ENCODE data around the gene COMMD2. TPM values are rescaled to one million over a fixed set of nuclear protein-coding genes. Genes with fewer than 3 reads are reported as not detected.

Gene COMMD2
- total and polyA plus RNA-seq, 8 donors: 4.4 to 19.2 (median 12.2) TPM

DNA sequence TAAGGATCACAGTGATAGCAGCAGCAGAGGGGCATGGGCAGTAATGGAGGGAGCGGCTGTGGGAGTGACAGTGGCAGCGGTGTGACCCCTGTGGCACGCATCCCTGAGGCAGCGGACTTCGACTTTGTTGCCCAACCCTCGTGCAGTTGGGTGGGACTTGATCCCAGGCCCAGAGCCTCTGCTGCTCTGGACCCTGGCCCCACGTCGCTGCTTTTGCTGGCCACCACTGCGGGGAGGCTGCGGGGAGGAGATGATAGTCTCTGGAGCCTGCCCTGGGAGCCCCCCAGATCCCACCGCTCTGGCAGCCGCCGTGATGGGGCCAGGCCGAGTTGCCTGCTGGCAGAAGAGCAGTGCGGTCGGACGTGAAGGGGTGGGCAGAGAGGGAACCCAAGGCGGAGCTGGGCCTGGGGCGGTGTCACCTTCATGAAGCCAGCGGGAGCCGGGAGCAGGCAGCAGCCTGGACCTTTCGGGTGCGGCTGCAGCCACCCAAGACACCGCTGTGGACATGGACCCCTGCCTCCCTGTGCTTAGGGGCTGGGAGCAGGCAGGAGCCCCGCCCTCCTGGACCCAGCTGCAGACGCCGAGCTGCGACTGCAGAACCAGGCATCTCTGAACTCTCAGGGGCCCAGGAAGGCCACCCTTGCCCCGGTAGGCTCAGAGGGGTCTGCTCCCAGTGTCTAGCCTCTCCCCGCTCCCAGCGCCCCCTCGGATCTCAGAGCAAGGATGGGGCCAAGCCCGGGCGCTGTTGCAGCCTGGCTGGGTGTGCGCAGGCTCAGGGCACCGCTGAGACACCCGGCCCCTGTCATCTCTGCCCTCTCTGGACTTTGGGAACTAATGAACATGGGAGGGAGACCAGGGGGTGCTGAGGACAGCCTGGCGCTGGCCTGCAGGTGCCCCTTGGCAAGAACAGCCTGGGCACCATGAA is 38.3 kb downstream of the COMMD2 start:
- H3K27ac ChIP-seq: no peak overlapping the region
- DNase-seq: peak in 1 of 6 donors; percentile 64
- H3K4me3 ChIP-seq: no peak overlapping the region
- H3K27me3 ChIP-seq: no peaks in the 10 kb centered on the region
- TF ChIP-seq, protein P1, sequence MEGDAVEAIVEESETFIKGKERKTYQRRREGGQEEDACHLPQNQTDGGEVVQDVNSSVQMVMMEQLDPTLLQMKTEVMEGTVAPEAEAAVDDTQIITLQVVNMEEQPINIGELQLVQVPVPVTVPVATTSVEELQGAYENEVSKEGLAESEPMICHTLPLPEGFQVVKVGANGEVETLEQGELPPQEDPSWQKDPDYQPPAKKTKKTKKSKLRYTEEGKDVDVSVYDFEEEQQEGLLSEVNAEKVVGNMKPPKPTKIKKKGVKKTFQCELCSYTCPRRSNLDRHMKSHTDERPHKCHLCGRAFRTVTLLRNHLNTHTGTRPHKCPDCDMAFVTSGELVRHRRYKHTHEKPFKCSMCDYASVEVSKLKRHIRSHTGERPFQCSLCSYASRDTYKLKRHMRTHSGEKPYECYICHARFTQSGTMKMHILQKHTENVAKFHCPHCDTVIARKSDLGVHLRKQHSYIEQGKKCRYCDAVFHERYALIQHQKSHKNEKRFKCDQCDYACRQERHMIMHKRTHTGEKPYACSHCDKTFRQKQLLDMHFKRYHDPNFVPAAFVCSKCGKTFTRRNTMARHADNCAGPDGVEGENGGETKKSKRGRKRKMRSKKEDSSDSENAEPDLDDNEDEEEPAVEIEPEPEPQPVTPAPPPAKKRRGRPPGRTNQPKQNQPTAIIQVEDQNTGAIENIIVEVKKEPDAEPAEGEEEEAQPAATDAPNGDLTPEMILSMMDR (IDR thresholded peaks at IDR 0.05): no peak
- no peak for FAIRE-seq
- H3K36me3 ChIP-seq: no peaks in the 10 kb centered on the region
- intact Hi-C loops (cut with DNase I): loop anchor here in 1 of 3 donors (10.0 kb wide), 1 partner anchor 199 kb away; no protein-coding TSS in a partner anchor
- 87 to 91% methylated on average over 33 to 38 of the region's 38 CpGs for WGBS, 2 donors
- peaks cover 0 to 3% (median 0%) of the 10 kb centered on the region in 3 donors for H3K4me1 ChIP-seq
- H3K9me3 ChIP-seq: no peaks in the 10 kb centered on the region
- no peak for ATAC-seq

- no peak for FAIRE-seq
- no peaks in the 10 kb centered on the region for H3K9me3 ChIP-seq
- no peak overlapping the region for H3K4me3 ChIP-seq
- no peak overlapping the region for H3K27ac ChIP-seq
- peak in 1 of 4 donors; percentile 20 for ATAC-seq
- no peaks in the 10 kb centered on the region for H3K36me3 ChIP-seq
- H3K4me1 ChIP-seq: no peaks in the 10 kb centered on the region
- intact Hi-C loops (cut with DNase I): no loop called here
- TF ChIP-seq, protein P1 (IDR thresholded peaks at IDR 0.05): no peak
- no peak for DNase-seq
- no peaks in the 10 kb centered on the region for H3K27me3 ChIP-seq
- 79 to 86% methylated on average over 3 of the region's 3 CpGs for WGBS, 2 donors
Measured at GRCh38 chr3:149706905-149707304, 45.4 kb downstream of the COMMD2 start.

DNA sequence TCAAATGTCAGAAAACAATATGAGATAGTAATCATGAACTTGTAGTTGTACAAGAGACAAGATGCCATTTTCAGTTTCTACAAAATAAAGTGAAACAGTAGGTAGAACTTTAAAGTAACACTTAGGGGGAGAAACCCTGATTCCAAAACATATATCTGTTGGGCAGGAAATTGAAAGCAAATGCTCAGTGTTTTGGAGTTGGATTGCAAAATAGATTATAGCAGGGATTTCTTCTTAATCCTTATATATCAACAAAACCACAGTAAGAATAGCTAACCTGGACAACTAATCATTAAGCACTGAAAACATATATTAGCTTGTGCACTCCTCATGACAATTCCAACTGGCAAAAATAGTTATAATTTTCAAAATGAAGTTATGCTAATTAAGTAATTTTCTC is 46.9 kb downstream of the COMMD2 start:
- H3K27ac ChIP-seq: no peak overlapping the region
- intact Hi-C loops (cut with DNase I): no loop called here

GRCh38 chr3:149703466-149703865 is 48.8 kb downstream of the COMMD2 start:
- intact Hi-C loops (cut with DNase I): no loop called here
- Histone ChIP-seq H3K4me1 (no peaks in the 10 kb centered on the region), H3K9me3 (no peaks in the 10 kb centered on the region), H3K27me3 (no peaks in the 10 kb centered on the region), H3K27ac (no peak overlapping the region), H3K36me3 (no peaks in the 10 kb centered on the region), H3K4me3 (no peak overlapping the region)
- ATAC-seq (peak in 2 of 4 donors; percentile 25 to 60), FAIRE-seq (no peak), DNase-seq (no peak)
- TF ChIP-seq, protein P1 (IDR thresholded peaks at IDR 0.05): no peak
- 82 to 91% methylated on average over 2 of the region's 2 CpGs for WGBS, 2 donors

More for the DNA sequence above, 46.9 kb downstream of the COMMD2 start:
- H3K9me3 ChIP-seq: no peaks in the 10 kb centered on the region
- DNase-seq: no peak
- no peaks in the 10 kb centered on the region for H3K27me3 ChIP-seq
- H3K36me3 ChIP-seq: no peaks in the 10 kb centered on the region
- no peak for ATAC-seq
- no peaks in the 10 kb centered on the region for H3K4me1 ChIP-seq
- TF ChIP-seq, protein P1 (IDR thresholded peaks at IDR 0.05): no peak
- no peak for FAIRE-seq
- H3K4me3 ChIP-seq: no peak overlapping the region

All from pancreas (tissue), 10 donors.